Activated naive CD4-positive, alpha-beta T cell treated with anti-CD3 and anti-CD28 coated beads, Interleukin-2, amount 10 ng/mL, durations not matched to agents 7 days and 5 days (primary cell): ENCODE results near the gene C3AR1.

ENCODE experiments used
- CTCF ChIA-PET: fragments of 350-600 bp; sonication (Branson Sonifier 250); formaldehyde crosslinking; loops from one replicate; lab custom pipeline; 2021; ENCODE audit warnings: antibody characterized with exemption; lab: Charles Lee
- DNase-seq: peaks from one replicate; pipeline ENCODE4 v3.0.0-alpha.2; 2020
- H3K27ac Mint-ChIP-seq: one replicate; pipeline ENCODE4 v1.8.0; 2021; ENCODE audit warnings: mild to moderate bottlenecking, moderate library complexity, mixed read lengths
- H3K27me3 Mint-ChIP-seq: one replicate; pipeline ENCODE4 v1.8.0; 2021; ENCODE audit warnings: mild to moderate bottlenecking, mixed read lengths
- H3K36me3 Mint-ChIP-seq: one replicate; pipeline ENCODE4 v1.8.0; 2021; ENCODE audit warnings: mixed read lengths
- H3K4me1 Mint-ChIP-seq: one replicate; pipeline ENCODE4 v1.8.0; 2021; ENCODE audit warnings: mixed read lengths
- H3K4me3 Mint-ChIP-seq: one replicate; pipeline ENCODE4 v1.8.0; 2021; ENCODE audit warnings: mild to moderate bottlenecking, moderate library complexity, mixed read lengths
- H3K9me3 Mint-ChIP-seq: one replicate; pipeline ENCODE4 v1.8.0; 2021; ENCODE audit warnings: mixed read lengths

The C3AR1 gene

DNA sequence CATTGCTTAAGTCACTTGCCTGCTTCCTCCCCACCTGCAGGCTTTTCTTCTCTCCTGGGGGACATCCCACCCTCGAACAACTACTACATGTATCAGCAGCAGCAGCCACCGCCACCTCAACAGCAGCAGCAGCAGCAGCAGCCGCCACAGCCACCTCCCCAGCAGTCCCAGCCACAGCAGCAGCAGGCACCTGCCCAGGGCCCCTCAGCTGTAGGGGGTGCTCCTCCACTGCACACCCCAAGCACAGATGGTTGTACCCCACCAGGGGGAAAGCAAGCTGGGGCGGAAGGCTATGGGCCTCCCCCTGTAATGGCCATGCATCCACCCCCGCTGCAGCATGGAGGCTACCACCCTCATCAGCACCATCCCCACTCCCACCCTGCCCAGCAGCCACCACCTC is 18.3 kb downstream of the C3AR1 start:
- H3K36me3 Mint-ChIP-seq: peaks cover 68% of the 10 kb centered on the region
- peaks cover 9% of the 10 kb centered on the region for H3K4me1 Mint-ChIP-seq
- H3K27ac Mint-ChIP-seq: no peak overlapping the region
- CTCF ChIA-PET: interaction anchor here (0.9 to 9.1 kb wide), 5 partner anchors 10 to 31 kb away, joined by 3 to 136 read pairs (median 3); no protein-coding TSS in a partner anchor
- DNase-seq: no peak
- no peaks in the 10 kb centered on the region for H3K27me3 Mint-ChIP-seq
- no peak overlapping the region for H3K4me3 Mint-ChIP-seq
- H3K9me3 Mint-ChIP-seq: no peaks in the 10 kb centered on the region

DNA sequence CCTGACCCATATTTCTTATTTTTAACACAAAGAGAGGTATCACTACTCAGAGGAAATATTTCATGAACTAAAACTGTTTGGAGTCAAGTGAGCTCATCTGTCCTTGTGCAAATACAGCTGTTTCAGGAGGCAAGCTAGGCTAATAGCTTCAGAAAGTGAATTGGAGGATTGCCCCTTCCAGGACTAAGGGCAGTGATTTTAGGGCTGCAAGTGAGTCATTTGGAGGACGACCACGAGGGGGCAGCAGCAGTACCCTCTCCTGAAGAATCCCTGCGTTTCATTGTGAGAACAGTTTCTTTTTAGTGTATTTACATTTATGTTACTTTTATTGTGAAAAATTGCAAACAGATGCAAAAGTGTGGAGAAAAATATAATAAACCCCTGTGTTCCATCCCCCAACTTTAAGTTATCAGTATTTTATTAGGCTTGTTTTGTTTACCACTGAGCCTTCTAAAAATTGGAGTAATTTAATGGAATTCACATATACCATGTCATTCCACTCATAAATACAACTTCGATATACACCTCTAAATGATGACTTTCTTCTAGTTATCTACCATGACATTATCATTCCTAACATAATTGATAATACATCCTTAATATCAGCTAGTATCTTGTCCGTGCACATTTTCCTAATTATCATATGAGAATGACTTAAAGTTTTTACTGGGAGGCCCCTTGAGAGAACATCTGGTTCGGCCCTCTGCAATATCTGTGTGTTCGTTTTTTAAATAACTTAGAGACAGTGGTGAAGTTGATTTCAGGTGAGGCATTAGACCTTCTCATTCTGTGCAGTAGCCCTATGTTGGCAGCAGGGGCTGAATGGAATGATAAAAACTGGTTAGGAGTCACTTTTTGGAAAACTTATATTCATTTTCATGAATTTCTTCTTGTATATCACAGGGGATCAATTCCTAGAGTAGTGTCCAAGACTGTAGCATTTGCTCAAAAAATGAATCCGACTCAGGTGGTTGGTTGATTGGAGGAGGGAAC is 19.9 kb downstream of the C3AR1 start:
- Mint-ChIP-seq H3K27ac (no peak overlapping the region), H3K27me3 (no peaks in the 10 kb centered on the region), H3K9me3 (no peaks in the 10 kb centered on the region), H3K4me1 (peaks cover 9% of the 10 kb centered on the region), H3K4me3 (no peak overlapping the region), H3K36me3 (peaks cover 72% of the 10 kb centered on the region)
- DNase-seq: peak; percentile 89
- CTCF ChIA-PET: interaction anchor here (0.6 to 9.1 kb wide), 15 partner anchors 8 to 191 kb away, joined by 3 to 136 read pairs (median 3); partner anchors contain the start of gene C3AR1

DNA sequence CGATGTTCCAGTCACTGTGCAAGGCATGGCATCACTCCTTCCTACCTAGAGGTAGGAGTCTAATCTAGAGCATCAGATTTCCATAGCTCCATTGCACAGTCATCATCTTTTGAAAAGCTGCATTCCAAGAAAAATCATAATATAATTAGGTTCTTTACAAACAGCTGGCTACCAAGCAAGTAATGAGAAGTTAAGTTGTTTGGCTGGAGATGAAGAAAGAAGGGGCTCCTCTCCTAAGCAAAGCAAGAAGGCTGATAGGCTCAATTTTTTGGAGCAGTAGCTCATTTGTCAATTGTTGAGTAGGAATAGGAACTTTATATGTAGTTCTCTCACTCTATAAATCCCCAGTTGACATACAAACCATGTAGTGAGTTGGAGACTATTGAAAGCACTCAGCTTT is 25.4 kb downstream of the C3AR1 start:
- peaks cover 43% of the 10 kb centered on the region for H3K36me3 Mint-ChIP-seq
- H3K27me3 Mint-ChIP-seq: no peaks in the 10 kb centered on the region
- H3K9me3 Mint-ChIP-seq: no peaks in the 10 kb centered on the region
- peaks cover 34% of the 10 kb centered on the region for H3K4me1 Mint-ChIP-seq
- H3K27ac Mint-ChIP-seq: no peak overlapping the region
- CTCF ChIA-PET: interaction anchor here (0.6 to 1.9 kb wide), 2 partner anchors 37 to 181 kb away, joined by 3 to 9 read pairs; no protein-coding TSS in a partner anchor
- DNase-seq: no peak
- no peak overlapping the region for H3K4me3 Mint-ChIP-seq

DNA sequence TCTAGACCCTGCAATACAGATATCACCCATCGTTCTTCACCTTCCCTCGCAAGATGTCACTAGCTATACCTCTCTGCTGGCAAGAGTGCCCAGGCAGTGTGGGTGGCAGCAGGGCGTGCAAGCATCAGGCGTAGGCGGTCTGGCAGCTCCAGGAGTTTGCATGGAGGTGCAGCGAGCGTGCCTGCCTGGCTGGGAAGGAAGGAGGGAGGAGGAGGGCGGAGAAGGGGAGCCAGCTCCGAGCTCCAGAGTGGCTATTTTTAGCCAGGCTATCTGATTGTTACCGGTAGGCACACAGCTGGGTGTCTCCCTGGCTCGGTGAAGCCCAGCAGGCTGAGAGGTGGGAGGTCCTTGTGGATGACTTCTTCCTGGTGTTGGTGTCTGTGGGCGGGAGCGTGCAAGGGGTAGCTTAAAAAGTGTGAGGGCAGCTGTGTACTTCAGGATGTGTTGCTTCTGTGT is 27.5 kb downstream of the C3AR1 start:
- Mint-ChIP-seq H3K36me3 (peaks cover 35% of the 10 kb centered on the region), H3K27ac (no peak overlapping the region), H3K4me1 (peaks cover 54% of the 10 kb centered on the region), H3K9me3 (no peaks in the 10 kb centered on the region), H3K27me3 (no peaks in the 10 kb centered on the region), H3K4me3 (peak overlapping the region; percentile 35)
- peak; percentile 63 for DNase-seq
- CTCF ChIA-PET: interaction anchor here (0.8 to 3.1 kb wide), 7 partner anchors 8 to 199 kb away, joined by 3 to 21 read pairs (median 6); no protein-coding TSS in a partner anchor

- Mint-ChIP-seq H3K36me3 (peaks cover 32% of the 10 kb centered on the region), H3K27me3 (no peaks in the 10 kb centered on the region), H3K9me3 (no peaks in the 10 kb centered on the region), H3K4me1 (peaks cover 58% of the 10 kb centered on the region), H3K4me3 (peak overlapping the region; percentile 35), H3K27ac (no peak overlapping the region)
- no peak for DNase-seq
- CTCF ChIA-PET: interaction anchor here (0.6 to 3.1 kb wide), 8 partner anchors 9 to 200 kb away, joined by 3 to 21 read pairs (median 4); no protein-coding TSS in a partner anchor
Observed at GRCh38 chr12:8037947-8038346, 28.2 kb downstream of the C3AR1 start.

- Mint-ChIP-seq H3K4me1 (peaks cover 58% of the 10 kb centered on the region), H3K27me3 (no peaks in the 10 kb centered on the region), H3K36me3 (peaks cover 25% of the 10 kb centered on the region), H3K27ac (peak overlapping the region; percentile 26), H3K4me3 (peak overlapping the region; percentile 1), H3K9me3 (no peaks in the 10 kb centered on the region)
- CTCF ChIA-PET: interaction anchor here (0.8 to 3.1 kb wide), 4 partner anchors 10 to 104 kb away, joined by 3 to 21 read pairs (median 9); no protein-coding TSS in a partner anchor
- DNase-seq: no peak
Observed at GRCh38 chr12:8037046-8037663, 29.0 kb downstream of the C3AR1 start.

DNA sequence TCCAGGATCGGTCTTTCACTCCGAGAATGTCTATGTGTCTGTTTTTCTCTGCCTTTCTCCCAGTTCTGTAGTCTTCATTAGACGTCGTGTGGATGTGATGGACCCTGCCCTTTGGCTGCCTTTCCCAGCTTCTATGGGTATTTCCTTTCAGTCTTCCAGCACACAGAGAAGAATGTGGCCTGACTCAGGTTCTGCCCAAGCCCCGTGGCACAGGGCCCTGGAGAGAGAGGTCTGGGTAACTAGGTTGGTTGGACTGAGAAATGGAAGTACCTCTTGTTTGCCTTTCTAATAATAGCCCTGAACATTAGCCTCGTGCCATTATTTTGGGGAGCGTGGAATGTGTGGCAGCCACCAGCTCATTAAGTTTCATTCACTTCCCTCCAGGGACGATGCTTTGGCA is 29.8 kb downstream of the C3AR1 start:
- H3K9me3 Mint-ChIP-seq: no peaks in the 10 kb centered on the region
- H3K36me3 Mint-ChIP-seq: peaks cover 20% of the 10 kb centered on the region
- H3K4me1 Mint-ChIP-seq: peaks cover 63% of the 10 kb centered on the region
- no peak overlapping the region for H3K27ac Mint-ChIP-seq
- no peak for DNase-seq
- H3K4me3 Mint-ChIP-seq: no peak overlapping the region
- H3K27me3 Mint-ChIP-seq: no peaks in the 10 kb centered on the region
- CTCF ChIA-PET: no interaction called here

GRCh38 chr12:8035440-8036010 is 30.6 kb downstream of the C3AR1 start:
- CTCF ChIA-PET: interaction anchor here (2.7 kb wide), 1 partner anchor 42 kb away, joined by 9 read pairs; no protein-coding TSS in a partner anchor
- Mint-ChIP-seq H3K4me3 (no peak overlapping the region), H3K4me1 (peaks cover 64% of the 10 kb centered on the region), H3K36me3 (peaks cover 16% of the 10 kb centered on the region), H3K27me3 (no peaks in the 10 kb centered on the region), H3K27ac (no peak overlapping the region), H3K9me3 (no peaks in the 10 kb centered on the region)
- DNase-seq: no peak

DNA sequence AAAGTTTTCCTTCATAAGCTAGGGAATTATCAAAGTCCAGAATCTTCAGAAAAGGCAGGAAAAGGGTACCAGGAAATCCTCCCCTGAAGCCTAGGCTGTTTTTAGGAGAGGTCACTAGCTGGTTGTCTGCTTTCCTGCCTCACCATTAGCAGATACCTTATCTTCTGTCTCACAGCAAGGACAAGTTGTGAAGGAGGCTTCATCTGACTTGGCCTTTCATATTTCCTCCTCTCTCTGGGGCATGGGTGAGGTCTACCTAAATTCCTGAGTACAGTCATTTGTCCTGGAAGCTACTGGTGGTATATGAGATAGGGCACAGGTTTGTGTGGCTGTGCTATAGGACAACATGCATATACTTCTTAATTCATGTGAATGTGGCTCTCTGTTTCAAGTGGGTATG is 31.4 kb downstream of the C3AR1 start:
- CTCF ChIA-PET: interaction anchor here (1.5 to 2.7 kb wide), 2 partner anchors 43 to 101 kb away, joined by 3 to 9 read pairs; no protein-coding TSS in a partner anchor
- no peaks in the 10 kb centered on the region for H3K27me3 Mint-ChIP-seq
- H3K36me3 Mint-ChIP-seq: peaks cover 11% of the 10 kb centered on the region
- no peak for DNase-seq
- H3K4me3 Mint-ChIP-seq: peak overlapping the region; percentile 82
- peaks cover 64% of the 10 kb centered on the region for H3K4me1 Mint-ChIP-seq
- no peaks in the 10 kb centered on the region for H3K9me3 Mint-ChIP-seq
- peak overlapping the region; percentile 24 for H3K27ac Mint-ChIP-seq

- CTCF ChIA-PET: interaction anchor here (0.6 to 2.7 kb wide), 5 partner anchors 10 to 100 kb away, joined by 3 to 9 read pairs (median 4); no protein-coding TSS in a partner anchor
- Mint-ChIP-seq H3K4me3 (peak overlapping the region; percentile 82), H3K27ac (peak overlapping the region; percentile 68), H3K9me3 (no peaks in the 10 kb centered on the region), H3K27me3 (no peaks in the 10 kb centered on the region), H3K36me3 (peaks cover 10% of the 10 kb centered on the region), H3K4me1 (peaks cover 56% of the 10 kb centered on the region)
- DNase-seq: peak; percentile 64
Observed at GRCh38 chr12:8033153-8034044, 32.8 kb downstream of the C3AR1 start.

- no peaks in the 10 kb centered on the region for H3K27me3 Mint-ChIP-seq
- H3K27ac Mint-ChIP-seq: peak within 1 kb of the TSS; percentile 81
- peaks cover 10% of the 10 kb centered on the region for H3K36me3 Mint-ChIP-seq
- H3K9me3 Mint-ChIP-seq: no peaks in the 10 kb centered on the region
- CTCF ChIA-PET: interaction anchor here (1.1 to 2.7 kb wide), 2 partner anchors 10 to 45 kb away, joined by 3 to 9 read pairs; no protein-coding TSS in a partner anchor
- peak within 1 kb of the TSS; percentile 82 for H3K4me3 Mint-ChIP-seq
- peak; percentile 86 for DNase-seq
- peaks cover 54% of the 10 kb centered on the region for H3K4me1 Mint-ChIP-seq
Observed at GRCh38 chr12:8032242-8033152, 33.7 kb downstream of the C3AR1 start, which contains the start of gene FOXJ2. Gene FOXJ2, plus strand, starts transcription at chr12:8032716. Its CDS starts 7,117 bp downstream, at chr12:8039833.

DNA sequence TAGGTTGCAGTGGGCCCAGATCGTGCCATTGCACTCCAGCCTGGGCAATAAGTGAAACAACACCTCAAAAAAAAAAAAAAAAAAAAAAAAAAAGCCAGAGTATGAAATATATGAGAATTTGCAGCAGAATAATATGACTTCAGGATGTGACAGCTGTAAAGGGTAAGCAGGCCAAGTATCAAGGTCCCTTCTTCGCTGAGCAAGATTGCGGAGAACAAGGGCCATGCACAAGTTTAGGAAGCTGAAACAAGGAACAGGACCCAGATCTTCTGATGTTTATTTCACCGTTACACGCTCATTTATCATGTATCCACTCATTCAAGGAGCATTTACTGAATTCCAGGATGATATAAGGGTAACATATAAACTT is 34.3 kb downstream of the C3AR1 start:
- no peak for DNase-seq
- CTCF ChIA-PET: interaction anchor here (1.1 kb wide), 1 partner anchor 11 kb away, joined by 3 read pairs; no protein-coding TSS in a partner anchor
- Mint-ChIP-seq H3K27ac (peak overlapping the region; percentile 81), H3K36me3 (peaks cover 10% of the 10 kb centered on the region), H3K27me3 (no peaks in the 10 kb centered on the region), H3K4me3 (peak overlapping the region; percentile 79), H3K9me3 (no peaks in the 10 kb centered on the region), H3K4me1 (peaks cover 49% of the 10 kb centered on the region)
